B cell (primary cell): ENCODE measurements around the gene GARRE1. TPM values are rescaled to one million over a fixed set of nuclear protein-coding genes. Genes with fewer than 3 reads are reported as not detected.
A peak's percentile ranks its signal among the peaks of the same experiment; 100 is the strongest.

Experiments
- ATAC-seq: fragments of 200-7000 bp; cut with Tn5 transposase; one replicate; pipeline ENCODE4 v1.10.0; 2021; ENCODE audit warnings: low read depth, mild to moderate bottlenecking, moderate number of reproducible peaks, moderate library complexity
- CTCF ChIA-PET: fragments of 350-600 bp; sonication (Branson Sonifier 250); formaldehyde crosslinking; loops from one replicate; lab custom pipeline; 2021; ENCODE audit warnings: antibody characterized with exemption, inconsistent platforms; lab: Charles Lee
- POLR2A ChIA-PET: fragments of 350-600 bp; sonication (Branson Sonifier 250); formaldehyde crosslinking; loops from one replicate; lab custom pipeline; 2021; ENCODE audit warnings: antibody characterized with exemption; lab: Charles Lee
- DNase-seq: peaks from one replicate; pipeline ENCODE4 v3.0.0; 2013
- H2AFZ ChIP-seq: 2 replicates; pipeline ENCODE4 v1.6.1; 2012; ENCODE audit warnings: mild to moderate bottlenecking, low read depth, low read length; ENCODE audit not compliant: insufficient read depth, poor library complexity, severe bottlenecking
- H3K27ac ChIP-seq, 2 donors: 1 replicate in 1 of 2; 2 replicates in 1 of 2; pipeline ENCODE4 v1.5.1; 2012 to 2013; ENCODE audit warnings: low read length in 2 of 2, mild to moderate bottlenecking in 2 of 2, moderate library complexity in 1 of 2
- H3K27me3 ChIP-seq, 4 experiments: fragments of 200-600 bp in 1 of 4; sonication (generic) in 1 of 4; replicated peaks in 1 of 4; 1 replicate in 2 of 4; 2 replicates in 2 of 4; pipeline versions ENCODE4 v1.6.1 to v1.7.0; 2013 to 2016; ENCODE audit warnings: low read length in 3 of 4, mild to moderate bottlenecking in 2 of 4, mixed read lengths in 1 of 4, moderate library complexity in 1 of 4; ENCODE audit not compliant: insufficient read depth in 4 of 4, control insufficient read depth in 3 of 4; ENCODE audit errors: control extremely low read depth in 1 of 4
- H3K36me3 ChIP-seq, 2 experiments: replicated peaks in 1 of 2; 1 replicate in 1 of 2; 2 replicates in 1 of 2; pipeline versions ENCODE4 v1.6.1 to v1.7.1; 2013; ENCODE audit warnings: low read length in 1 of 2; ENCODE audit not compliant: insufficient read depth in 2 of 2, control insufficient read depth in 1 of 2; ENCODE audit errors: control extremely low read depth in 1 of 2, extremely low read depth in 1 of 2
- H3K4me1 ChIP-seq, 2 donors: fragments of 200-600 bp in 1 of 2; sonication (generic) in 1 of 2; 1 replicate in 1 of 2; 2 replicates in 1 of 2; pipeline versions ENCODE4 v1.5.1 to v1.6.1; 2013 to 2017; ENCODE audit warnings: low read length in 2 of 2; ENCODE audit not compliant: control insufficient read depth in 2 of 2, insufficient read depth in 2 of 2
- H3K4me2 ChIP-seq: replicated peaks from 2 replicates; pipeline ENCODE3; 2012; ENCODE audit warnings: mild to moderate bottlenecking, low read depth, low read length; ENCODE audit not compliant: poor library complexity, severe bottlenecking
- H3K4me3 ChIP-seq, 5 experiments: fragments of 200-600 bp in 1 of 5; sonication (generic) in 1 of 5; 1 replicate in 3 of 5; 2 replicates in 2 of 5; pipeline versions ENCODE4 v1.5.1 to v1.7.0; 2011 to 2016; ENCODE audit warnings: low read length in 4 of 5, mild to moderate bottlenecking in 4 of 5, low read depth in 2 of 5, control low read depth in 1 of 5, moderate library complexity in 1 of 5; ENCODE audit not compliant: insufficient read depth in 1 of 5; ENCODE audit errors: control extremely low read depth in 1 of 5, extremely low read depth in 1 of 5
- H3K79me2 ChIP-seq: fragments of 200-600 bp; sonication (generic); one replicate; pipeline ENCODE4 v1.6.0; 2016; ENCODE audit warnings: low read length; ENCODE audit not compliant: control insufficient read depth, insufficient read depth
- H3K9ac ChIP-seq: fragments of 200-600 bp; sonication (generic); 2 replicates; pipeline ENCODE4 v1.6.1; 2017; ENCODE audit warnings: mild to moderate bottlenecking, low read length, moderate library complexity
- H3K9me3 ChIP-seq, 3 donors: one replicate each; pipeline versions ENCODE4 v1.6.1 to v1.7.1; 2013; ENCODE audit warnings: low read length in 2 of 3; ENCODE audit not compliant: control insufficient read depth in 2 of 3, insufficient read depth in 1 of 3; ENCODE audit errors: control extremely low read depth in 1 of 3
- H4K20me1 ChIP-seq: 2 replicates; pipeline ENCODE4 v1.6.0; 2012; ENCODE audit warnings: mild to moderate bottlenecking, low read length; ENCODE audit not compliant: insufficient read depth, control insufficient read depth, poor library complexity, severe bottlenecking
- H3K27ac Mint-ChIP-seq: one replicate; pipeline ENCODE4 v1.8.0; 2021; ENCODE audit warnings: mixed read lengths
- H3K27me3 Mint-ChIP-seq: one replicate; pipeline ENCODE4 v1.8.0; 2021; ENCODE audit warnings: mixed read lengths
- H3K4me1 Mint-ChIP-seq: one replicate; pipeline ENCODE4 v1.8.0; 2021; ENCODE audit warnings: mixed read lengths
- H3K4me3 Mint-ChIP-seq: one replicate; pipeline ENCODE4 v1.8.0; 2021; ENCODE audit warnings: mixed read lengths
- H3K9me3 Mint-ChIP-seq: one replicate; pipeline ENCODE4 v1.8.0; 2022; ENCODE audit warnings: mixed read lengths; ENCODE audit not compliant: insufficient read depth
- EZH2 ChIP-seq: IDR thresholded peaks from 2 replicates; pipeline ENCODE4 v1.6.1; 2012; ENCODE audit warnings: borderline replicate concordance, low read depth, mild to moderate bottlenecking, moderate library complexity, low read length; ENCODE audit not compliant: insufficient read depth, poor library complexity, severe bottlenecking
- WGBS: methylation state at CpG from one replicate; pipeline ENCODE4 v1.1.5; 2013; ENCODE audit warnings: missing lambda C conversion rate; ENCODE audit not compliant: insufficient coverage; 5-methylcytosine and 5-hydroxymethylcytosine counted together
- intact Hi-C: fragments of 100-400 bp; cut with micrococcal nuclease; formaldehyde crosslinking; loops from one replicate; pipeline ENCODE4 v1.10.0; 2022
- polyA plus RNA-seq: library from polyadenylated mRNA; depleted of rRNA; stranded (reverse); fragments of >200 nt; gene quantifications from 2 replicates; pipeline ENCODE4 v1.2.3, GENCODE V29; 2012
- total RNA-seq, 2 donors: library from RNA; stranded (reverse); fragments of 120-200 nt in 1 of 2; gene quantifications; 1 replicate in 1 of 2; 2 replicates in 1 of 2; pipeline versions ENCODE4 v1.2.3 to v1.2.4, GENCODE V29; 2013 to 2022
- TF ChIP-seq, protein P1 (sequence below): fragments of 200-600 bp; IDR thresholded peaks from one replicate; pipeline ENCODE4 v1.8.0; 2022; ENCODE audit warnings: antibody characterized with exemption, mild to moderate bottlenecking

GARRE1 gene
- total and polyA plus RNA-seq, 2 donors (not counting 1 experiment from before 2014, with no cell fraction given), result 26.3 to 55.6 TPM

DNA sequence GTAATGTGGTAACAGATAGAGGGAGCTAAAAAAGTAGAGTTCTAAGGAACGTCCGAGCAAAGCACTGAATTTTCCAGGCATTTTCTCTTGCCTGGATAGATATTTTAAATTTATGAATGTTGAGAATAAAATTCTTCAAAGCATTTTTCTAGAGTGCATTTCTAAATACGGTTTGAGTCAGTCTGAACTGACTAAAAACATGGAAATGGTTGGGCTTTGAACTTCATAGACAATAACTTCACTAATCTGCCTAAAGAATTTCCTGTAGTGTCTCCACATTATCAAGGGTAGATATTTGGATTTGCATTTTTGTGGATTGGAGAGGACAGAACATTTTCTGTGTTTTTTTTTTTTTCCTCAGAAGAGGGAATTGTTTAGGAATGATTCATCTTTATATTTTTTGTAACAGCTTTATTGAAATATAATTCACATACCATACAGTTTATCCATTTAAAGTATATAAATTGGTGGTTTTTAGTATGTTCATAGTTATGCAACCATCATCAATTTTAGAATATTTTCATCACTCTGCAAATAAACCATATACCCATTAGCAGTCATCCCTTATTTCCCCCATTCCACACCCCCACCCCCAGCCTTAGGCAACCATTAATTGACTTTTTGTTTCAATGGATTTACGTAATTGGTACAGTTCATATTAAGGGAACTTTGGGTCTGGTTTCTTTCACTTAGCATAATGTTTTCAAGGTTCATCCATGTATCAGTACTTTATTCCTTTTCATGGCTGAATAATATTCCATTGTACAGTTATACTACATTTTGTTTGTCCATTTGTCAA is 20.7 kb downstream of the GARRE1 start:
- DNase-seq (no peak), ATAC-seq (no peak)
- no peak overlapping the region for H3K9ac ChIP-seq
- H3K4me1 ChIP-seq, result peaks cover 67 to 69% of the 10 kb centered on the region in 2 donors
- intact Hi-C loops, result loop anchor here (5.0 kb wide), 2 partner anchors 42 to 903 kb away; partner anchors contain the start of gene CEBPG
- Mint-ChIP-seq H3K4me3 (no peak overlapping the region), H3K9me3 (no peaks in the 10 kb centered on the region), H3K27me3 (no peaks in the 10 kb centered on the region), H3K4me1 (peaks cover 75% of the 10 kb centered on the region), H3K27ac (peak overlapping the region; percentile 88)
- WGBS, result 100% methylated on average over 2 of the region's 4 CpGs
- H3K9me3 ChIP-seq, result no peaks in the 10 kb centered on the region
- CTCF ChIA-PET, result interaction anchor here (1.6 kb wide), 1 partner anchor 61 kb away, joined by 3 read pairs; no protein-coding TSS in a partner anchor
- no peak for TF ChIP-seq EZH2
- TF ChIP-seq, protein P1, sequence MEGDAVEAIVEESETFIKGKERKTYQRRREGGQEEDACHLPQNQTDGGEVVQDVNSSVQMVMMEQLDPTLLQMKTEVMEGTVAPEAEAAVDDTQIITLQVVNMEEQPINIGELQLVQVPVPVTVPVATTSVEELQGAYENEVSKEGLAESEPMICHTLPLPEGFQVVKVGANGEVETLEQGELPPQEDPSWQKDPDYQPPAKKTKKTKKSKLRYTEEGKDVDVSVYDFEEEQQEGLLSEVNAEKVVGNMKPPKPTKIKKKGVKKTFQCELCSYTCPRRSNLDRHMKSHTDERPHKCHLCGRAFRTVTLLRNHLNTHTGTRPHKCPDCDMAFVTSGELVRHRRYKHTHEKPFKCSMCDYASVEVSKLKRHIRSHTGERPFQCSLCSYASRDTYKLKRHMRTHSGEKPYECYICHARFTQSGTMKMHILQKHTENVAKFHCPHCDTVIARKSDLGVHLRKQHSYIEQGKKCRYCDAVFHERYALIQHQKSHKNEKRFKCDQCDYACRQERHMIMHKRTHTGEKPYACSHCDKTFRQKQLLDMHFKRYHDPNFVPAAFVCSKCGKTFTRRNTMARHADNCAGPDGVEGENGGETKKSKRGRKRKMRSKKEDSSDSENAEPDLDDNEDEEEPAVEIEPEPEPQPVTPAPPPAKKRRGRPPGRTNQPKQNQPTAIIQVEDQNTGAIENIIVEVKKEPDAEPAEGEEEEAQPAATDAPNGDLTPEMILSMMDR, result no peak
- peaks cover 0 to 4% of the 10 kb centered on the region in 2 experiments for H3K36me3 ChIP-seq
- no peaks in the 10 kb centered on the region for H4K20me1 ChIP-seq
- H3K27ac ChIP-seq, result peak overlapping the region in 1 of 2 donors; percentile 96
- H3K4me2 ChIP-seq, result no peak overlapping the region
- no peak overlapping the region for H3K4me3 ChIP-seq
- POLR2A ChIA-PET, result interaction anchor here (0.6 kb wide), 1 partner anchor 53 kb away, joined by 4 read pairs; no protein-coding TSS in a partner anchor
- no peak overlapping the region for H2AFZ ChIP-seq
- H3K79me2 ChIP-seq, result peaks cover 99% of the 10 kb centered on the region
- no peaks in the 10 kb centered on the region for H3K27me3 ChIP-seq

DNA sequence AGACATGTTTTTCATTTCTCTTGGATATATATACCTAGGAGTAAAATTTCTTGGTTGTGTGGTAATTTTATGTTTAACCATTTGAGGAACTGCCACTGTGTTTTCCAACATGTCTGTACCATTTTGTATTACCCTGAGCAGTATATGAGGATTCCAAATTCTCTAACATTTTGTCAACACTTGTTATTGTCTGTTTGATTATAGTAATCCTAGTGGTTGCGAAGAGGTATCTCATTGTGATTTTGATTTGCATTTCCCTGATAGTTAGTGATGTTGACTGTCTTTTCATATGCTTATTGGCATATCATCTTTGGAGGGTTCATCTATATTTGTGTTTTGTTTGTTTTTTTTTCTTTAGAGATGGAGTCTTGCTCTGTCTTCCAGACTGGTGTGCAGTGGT is 21.4 kb downstream of the GARRE1 start:
- WGBS, result no CpG with 5 or more reads among the region's 1 CpG
- H3K4me1 ChIP-seq, result peaks cover 60 to 62% of the 10 kb centered on the region in 2 donors
- H4K20me1 ChIP-seq, result no peaks in the 10 kb centered on the region
- H3K36me3 ChIP-seq, result peaks cover 0 to 4% of the 10 kb centered on the region in 2 experiments
- no peak overlapping the region for H2AFZ ChIP-seq
- no peaks in the 10 kb centered on the region for H3K9me3 ChIP-seq
- H3K4me3 ChIP-seq, result no peak overlapping the region
- peaks cover 70% of the 10 kb centered on the region for H3K4me1 Mint-ChIP-seq
- ATAC-seq (no peak), DNase-seq (no peak)
- ChIA-PET POLR2A (no interaction called here), CTCF (no interaction called here)
- intact Hi-C loops, result no loop called here
- TF ChIP-seq EZH2, result no peak
- TF ChIP-seq, protein P1, result no peak
- no peak overlapping the region for H3K4me3 Mint-ChIP-seq
- peak overlapping the region in 1 of 2 donors; percentile 9 for H3K27ac ChIP-seq
- H3K4me2 ChIP-seq, result no peak overlapping the region
- peak overlapping the region; percentile 59 for H3K27ac Mint-ChIP-seq
- no peaks in the 10 kb centered on the region for H3K9me3 Mint-ChIP-seq
- no peaks in the 10 kb centered on the region for H3K27me3 ChIP-seq
- peaks cover 100% of the 10 kb centered on the region for H3K79me2 ChIP-seq
- H3K27me3 Mint-ChIP-seq, result no peaks in the 10 kb centered on the region
- H3K9ac ChIP-seq, result no peak overlapping the region
